Gastrocnemius medialis (tissue), 4 donors: ENCODE measurements around the gene CKAP5.

Experiments
- POLR2A ChIP-seq, 2 donors: fragments of 450-650 bp; IDR thresholded peaks; one replicate each; pipeline ENCODE4 v1.6.1; 2017; ENCODE audit warnings: antibody characterized with exemption in 2 of 2, mild to moderate bottlenecking in 2 of 2, moderate library complexity in 2 of 2
- TF ChIP-seq, protein P1 (sequence below), 5 experiments: fragments of 450-650 bp in 3 of 5; fragments of 200-600 bp in 2 of 5; sonication (generic) in 2 of 5; IDR thresholded peaks in 4 of 5; conservative IDR thresholded peaks in 1 of 5; 1 replicate in 4 of 5; 2 replicates in 1 of 5; pipeline ENCODE4 v1.5.1; 2016 to 2019; ENCODE audit warnings: antibody characterized with exemption in 5 of 5, mild to moderate bottlenecking in 3 of 5, moderate library complexity in 3 of 5

DNA sequence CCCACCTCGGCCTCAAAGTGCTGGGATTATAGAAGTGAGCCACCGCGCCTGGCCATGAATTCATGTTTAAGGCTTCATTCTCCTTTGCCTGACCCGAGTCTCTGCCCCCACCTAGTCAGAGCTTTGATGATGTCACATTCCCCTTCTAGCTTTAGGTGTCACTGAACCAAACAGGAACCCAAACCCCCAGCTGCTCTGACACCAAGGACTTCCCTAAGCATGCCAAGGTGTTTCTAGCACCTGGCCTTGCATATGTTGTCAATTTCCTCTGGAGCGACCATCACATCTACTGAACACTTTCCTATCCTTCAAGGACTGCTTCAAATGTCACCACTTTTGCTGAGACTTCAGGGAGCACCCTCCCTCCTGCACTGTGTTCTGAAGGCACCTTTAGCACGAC is 124.8 kb downstream of the CKAP5 start:
- TF ChIP-seq, protein P1, sequence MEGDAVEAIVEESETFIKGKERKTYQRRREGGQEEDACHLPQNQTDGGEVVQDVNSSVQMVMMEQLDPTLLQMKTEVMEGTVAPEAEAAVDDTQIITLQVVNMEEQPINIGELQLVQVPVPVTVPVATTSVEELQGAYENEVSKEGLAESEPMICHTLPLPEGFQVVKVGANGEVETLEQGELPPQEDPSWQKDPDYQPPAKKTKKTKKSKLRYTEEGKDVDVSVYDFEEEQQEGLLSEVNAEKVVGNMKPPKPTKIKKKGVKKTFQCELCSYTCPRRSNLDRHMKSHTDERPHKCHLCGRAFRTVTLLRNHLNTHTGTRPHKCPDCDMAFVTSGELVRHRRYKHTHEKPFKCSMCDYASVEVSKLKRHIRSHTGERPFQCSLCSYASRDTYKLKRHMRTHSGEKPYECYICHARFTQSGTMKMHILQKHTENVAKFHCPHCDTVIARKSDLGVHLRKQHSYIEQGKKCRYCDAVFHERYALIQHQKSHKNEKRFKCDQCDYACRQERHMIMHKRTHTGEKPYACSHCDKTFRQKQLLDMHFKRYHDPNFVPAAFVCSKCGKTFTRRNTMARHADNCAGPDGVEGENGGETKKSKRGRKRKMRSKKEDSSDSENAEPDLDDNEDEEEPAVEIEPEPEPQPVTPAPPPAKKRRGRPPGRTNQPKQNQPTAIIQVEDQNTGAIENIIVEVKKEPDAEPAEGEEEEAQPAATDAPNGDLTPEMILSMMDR (IDR thresholded peaks at IDR 0.05 in 4 of 5, conservative IDR thresholded peaks at IDR 0.05 in 1 of 5) = no peak
- no peak for TF ChIP-seq POLR2A (IDR thresholded peaks at IDR 0.05)
